Caco-2 (cell line): ENCODE results near the gene IMMT. TPM values are rescaled to one million over a fixed set of nuclear protein-coding genes. Genes with fewer than 3 reads are reported as not detected.

ENCODE experiments used
- BruUV-seq: library from RNA; stranded (reverse); fragments of 400-500 nt; replicated peaks from 2 replicates; lab custom pipeline; 2021; lab: Mats Ljungman, UMichigan
- CTCF ChIA-PET: fragments of 300-600 bp; sonication (Branson Sonifier 250); formaldehyde crosslinking; loops from one replicate; lab custom pipeline; 2022; ENCODE audit warnings: antibody characterized with exemption; lab: Charles Lee
- POLR2A ChIA-PET: fragments of 300-600 bp; sonication (Branson Sonifier 250); formaldehyde crosslinking; loops from one replicate; lab custom pipeline; 2022; ENCODE audit warnings: antibody characterized with exemption; lab: Charles Lee
- DNase-seq, 2 experiments: peaks; one replicate each; pipeline versions ENCODE4 v3.0.0 to v3.0.0-alpha.2; 2020 to 2022
- H3K27me3 ChIP-seq: replicated peaks from 2 replicates; pipeline ENCODE4 v1.6.0; 2011; ENCODE audit warnings: low read length; ENCODE audit not compliant: control insufficient read depth, insufficient read depth
- H3K36me3 ChIP-seq: 2 replicates; pipeline ENCODE4 v1.5.1; 2011; ENCODE audit warnings: low read length; ENCODE audit not compliant: control insufficient read depth, insufficient read depth
- H3K4me1 ChIP-seq: fragments of 250-450 bp; sonication (Bioruptor Pico); 2 replicates; pipeline ENCODE4 v1.5.1; 2020; ENCODE audit warnings: mild to moderate bottlenecking
- H3K4me3 ChIP-seq: 2 replicates; pipeline ENCODE4 v1.5.1; 2011; ENCODE audit warnings: low read depth, mild to moderate bottlenecking, control low read depth, low read length
- H3K9me3 ChIP-seq: fragments of 250-450 bp; sonication (Bioruptor Pico); 2 replicates; pipeline ENCODE4 v1.5.1; 2020; ENCODE audit warnings: mild to moderate bottlenecking, moderate library complexity
- H3K27ac Mint-ChIP-seq: one replicate; pipeline ENCODE4 v1.8.0; 2022; ENCODE audit warnings: mixed read lengths; ENCODE audit not compliant: unreplicated experiment
- H3K27me3 Mint-ChIP-seq: one replicate; pipeline ENCODE4 v1.8.0; 2022; ENCODE audit warnings: mixed read lengths; ENCODE audit not compliant: insufficient read depth, unreplicated experiment
- H3K36me3 Mint-ChIP-seq: one replicate; pipeline ENCODE4 v1.8.0; 2022; ENCODE audit warnings: mild to moderate bottlenecking, mixed read lengths; ENCODE audit not compliant: insufficient read depth, unreplicated experiment
- H3K4me1 Mint-ChIP-seq: one replicate; pipeline ENCODE4 v1.8.0; 2022; ENCODE audit warnings: low read depth, mixed read lengths; ENCODE audit not compliant: unreplicated experiment
- H3K4me3 Mint-ChIP-seq: one replicate; pipeline ENCODE4 v1.8.0; 2022; ENCODE audit warnings: mild to moderate bottlenecking, moderate library complexity, mixed read lengths; ENCODE audit not compliant: unreplicated experiment
- H3K9me3 Mint-ChIP-seq: one replicate; pipeline ENCODE4 v1.8.0; 2022; ENCODE audit warnings: mixed read lengths; ENCODE audit not compliant: unreplicated experiment
- CTCF ChIP-seq, 2 experiments: fragments of 200-600 bp in 1 of 2; IDR thresholded peaks; 1 replicate in 1 of 2; 2 replicates in 1 of 2; pipeline versions ENCODE4 v1.5.1 to v1.8.0; 2011 to 2022; ENCODE audit warnings: antibody characterized with exemption in 1 of 2, control low read depth in 1 of 2, inconsistent platforms in 1 of 2, low read depth in 1 of 2, low read length in 1 of 2, mild to moderate bottlenecking in 1 of 2, moderate library complexity in 1 of 2; ENCODE audit not compliant: insufficient read depth in 1 of 2, severe bottlenecking in 1 of 2, unreplicated experiment in 1 of 2
- intact Hi-C: fragments of 100-400 bp; cut with micrococcal nuclease; formaldehyde crosslinking; loops from one replicate; pipeline ENCODE4 v1.10.0; 2022; ENCODE audit not compliant: unreplicated experiment
- total RNA-seq: library from RNA; stranded (reverse); gene quantifications from 2 replicates; pipeline ENCODE4 v1.2.3, GENCODE V29; 2022

The IMMT gene
- total RNA-seq, 1 experiment from 2014 or later = 129 TPM

- no peak for DNase-seq
- peaks cover 5% of the 10 kb centered on the region; the same call in 1 of the 2 replicates for H3K4me1 ChIP-seq
- Mint-ChIP-seq H3K4me1 (peaks cover 23% of the 10 kb centered on the region), H3K4me3 (peak overlapping the region; percentile 88), H3K27ac (peak overlapping the region; percentile 94), H3K36me3 (peaks cover 34% of the 10 kb centered on the region), H3K9me3 (no peaks in the 10 kb centered on the region), H3K27me3 (no peaks in the 10 kb centered on the region)
- peak overlapping the region; percentile 57 for H3K4me3 ChIP-seq
- no peaks in the 10 kb centered on the region for H3K36me3 ChIP-seq
- H3K27me3 ChIP-seq = no peaks in the 10 kb centered on the region
- BruUV-seq = no TSS peak
- POLR2A ChIA-PET = no interaction called here
- intact Hi-C loops = loop anchor here (5.0 to 10.0 kb wide), 2 partner anchors 93 to 245 kb away; partner anchors contain the start of genes KDM3A, POLR1A and PTCD3
- CTCF ChIA-PET = no interaction called here
- no peak for TF ChIP-seq CTCF (IDR thresholded peaks at IDR 0.05; ENCODE audit: insufficient read depth in 1 of 2, low read depth in 1 of 2, low read length in 1 of 2, severe bottlenecking in 1 of 2, unreplicated experiment in 1 of 2)
- no peaks in the 10 kb centered on the region for H3K9me3 ChIP-seq
These were observed 4.5 kb upstream of the IMMT start for GRCh38 chr2:86199834-86200177.

DNA sequence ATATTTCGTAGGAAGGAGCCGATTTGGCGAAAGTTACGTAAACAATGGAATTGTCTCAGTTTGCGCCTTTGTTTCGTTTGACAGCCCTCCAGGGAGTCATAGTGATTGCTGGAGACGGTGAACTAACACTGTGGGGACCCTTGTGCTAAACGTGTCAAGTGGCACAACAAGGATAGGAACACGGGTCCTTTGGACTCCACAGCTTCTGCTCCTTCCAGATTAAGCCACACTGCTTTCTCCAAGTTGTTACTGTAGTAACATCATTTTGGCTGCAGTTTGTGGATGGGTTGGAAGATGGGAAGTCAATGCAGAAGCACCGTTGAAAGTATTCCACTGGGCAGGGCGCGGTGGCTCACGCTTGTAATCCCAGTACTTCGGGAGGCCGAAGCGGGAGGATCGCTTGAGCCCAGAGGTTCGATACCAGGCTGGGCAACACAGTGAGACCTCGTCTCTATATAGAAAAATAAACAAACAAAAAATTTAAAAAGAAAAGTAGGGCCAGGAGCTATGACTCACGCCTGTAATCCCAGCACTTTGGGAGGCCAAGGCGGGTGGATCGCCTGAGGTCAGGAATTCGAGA is 636 bp upstream of the IMMT start:
- intact Hi-C loops = loop anchor here (2.0 to 10.0 kb wide), 4 partner anchors 23 to 249 kb away; partner anchors contain the start of genes KDM3A, POLR1A and PTCD3
- POLR2A ChIA-PET = interaction anchor here (0.6 to 1.5 kb wide), 8 partner anchors 24 to 420 kb away, joined by 3 to 9 read pairs (median 3); partner anchors contain the start of genes KDM3A, POLR1A and PTCD3
- H3K27ac Mint-ChIP-seq = peak overlapping the region; percentile 81
- Histone ChIP-seq H3K27me3 (no peaks in the 10 kb centered on the region), H3K9me3 (no peaks in the 10 kb centered on the region), H3K4me1 (peaks cover 9% of the 10 kb centered on the region; the same call in 1 of the 2 replicates), H3K4me3 (peak overlapping the region; percentile 68), H3K36me3 (no peaks in the 10 kb centered on the region)
- H3K9me3 Mint-ChIP-seq = no peaks in the 10 kb centered on the region
- H3K27me3 Mint-ChIP-seq = no peaks in the 10 kb centered on the region
- DNase-seq = peak in 1 of 2 experiments; percentile 42
- TF ChIP-seq CTCF (IDR thresholded peaks at IDR 0.05; ENCODE audit: insufficient read depth in 1 of 2, low read depth in 1 of 2, low read length in 1 of 2, severe bottlenecking in 1 of 2, unreplicated experiment in 1 of 2) = no peak
- peaks cover 27% of the 10 kb centered on the region for H3K4me1 Mint-ChIP-seq
- CTCF ChIA-PET = interaction anchor here (1.5 kb wide), 1 partner anchor 79 kb away, joined by 3 read pairs; no protein-coding TSS in a partner anchor
- H3K36me3 Mint-ChIP-seq = peaks cover 47% of the 10 kb centered on the region
- peak overlapping the region; percentile 84 for H3K4me3 Mint-ChIP-seq
- BruUV-seq = TSS peak; percentile 58

- H3K9me3 ChIP-seq = no peaks in the 10 kb centered on the region
- Mint-ChIP-seq H3K4me3 (peak overlapping the region; percentile 84), H3K27ac (peak overlapping the region; percentile 81), H3K27me3 (no peaks in the 10 kb centered on the region), H3K9me3 (no peaks in the 10 kb centered on the region), H3K36me3 (peaks cover 55% of the 10 kb centered on the region), H3K4me1 (peaks cover 32% of the 10 kb centered on the region)
- DNase-seq = no peak
- no peaks in the 10 kb centered on the region for H3K36me3 ChIP-seq
- CTCF ChIA-PET = interaction anchor here (1.5 kb wide), 1 partner anchor 80 kb away, joined by 3 read pairs; no protein-coding TSS in a partner anchor
- H3K4me1 ChIP-seq = peaks cover 9% of the 10 kb centered on the region; the same call in 1 of the 2 replicates
- H3K27me3 ChIP-seq = no peaks in the 10 kb centered on the region
- POLR2A ChIA-PET = interaction anchor here (1.5 kb wide), 1 partner anchor 88 kb away, joined by 9 read pairs; the partner anchor contains the start of genes POLR1A and PTCD3
- BruUV-seq = no TSS peak
- TF ChIP-seq CTCF (IDR thresholded peaks at IDR 0.05; ENCODE audit: insufficient read depth in 1 of 2, low read depth in 1 of 2, low read length in 1 of 2, severe bottlenecking in 1 of 2, unreplicated experiment in 1 of 2) = no peak
- H3K4me3 ChIP-seq = peak overlapping the region; percentile 68
- intact Hi-C loops = loop anchor here (2.0 to 10.0 kb wide), 4 partner anchors 22 to 250 kb away; partner anchors contain the start of genes KDM3A, POLR1A and PTCD3
These were observed 559 bp downstream of the IMMT start for GRCh38 chr2:86194751-86195054.
